Lung (tissue), 12 donors: ENCODE data around the gene VPS50. TPM values are rescaled to one million over a fixed set of nuclear protein-coding genes. Genes with fewer than 3 reads are reported as not detected.

Experiments used
- ATAC-seq: fragments of 200-7000 bp; cut with Tn5 transposase; one replicate; pipeline ENCODE4 v1.9.1; 2020; ENCODE audit warnings: moderate number of reproducible peaks; ENCODE audit not compliant: insufficient read depth, low FRiP score
- DNase-seq, 3 donors: peaks; one replicate each; pipeline ENCODE4 v3.0.0-alpha.2; 2013 to 2017
- H3K27ac ChIP-seq, 2 donors: one replicate each; pipeline ENCODE4 v1.5.1; 2013; ENCODE audit warnings: mild to moderate bottlenecking in 2 of 2, moderate library complexity in 2 of 2, control low read depth in 1 of 2, inconsistent platforms in 1 of 2, low read depth in 1 of 2, low read length in 1 of 2
- H3K27me3 ChIP-seq, 3 donors: one replicate each; pipeline ENCODE4 v1.5.1; 2013; ENCODE audit warnings: low read length in 2 of 3; ENCODE audit not compliant: control insufficient read depth in 3 of 3, insufficient read depth in 3 of 3
- H3K36me3 ChIP-seq, 4 donors: one replicate each; pipeline ENCODE4 v1.5.1; 2013; ENCODE audit warnings: low read length in 4 of 4, mild to moderate bottlenecking in 1 of 4, moderate library complexity in 1 of 4; ENCODE audit not compliant: control insufficient read depth in 4 of 4, insufficient read depth in 4 of 4
- H3K4me1 ChIP-seq, 5 donors: one replicate each; pipeline ENCODE4 v1.5.1; 2013; ENCODE audit warnings: low read length in 5 of 5, mild to moderate bottlenecking in 2 of 5, moderate library complexity in 1 of 5; ENCODE audit not compliant: control insufficient read depth in 5 of 5, insufficient read depth in 5 of 5
- H3K4me3 ChIP-seq: one replicate; pipeline ENCODE4 v1.5.1; 2013; ENCODE audit warnings: mild to moderate bottlenecking, control low read depth, moderate library complexity
- H3K9ac ChIP-seq, 2 donors: one replicate each; pipeline ENCODE4 v1.5.1; 2013; ENCODE audit warnings: low read length in 2 of 2, control low read depth in 1 of 2; ENCODE audit not compliant: insufficient read depth in 1 of 2
- H3K9me3 ChIP-seq, 4 donors: one replicate each; pipeline ENCODE4 v1.5.1; 2013; ENCODE audit warnings: low read length in 3 of 4, mild to moderate bottlenecking in 1 of 4, moderate library complexity in 1 of 4; ENCODE audit not compliant: control insufficient read depth in 4 of 4, insufficient read depth in 3 of 4
- CTCF ChIP-seq: IDR thresholded peaks from 2 replicates; pipeline ENCODE4 v1.5.1; 2012; ENCODE audit warnings: mild to moderate bottlenecking; ENCODE audit errors: control extremely low read depth, extremely low read depth
- WGBS, 2 donors: extraction: QIAGEN DNeasy Blood & Tissue Kit; methylation state at CpG; one replicate each; pipeline ENCODE4 v1.1.7; 2013; 5-methylcytosine and 5-hydroxymethylcytosine counted together
- polyA plus RNA-seq, 2 donors: library from polyadenylated mRNA; stranded (reverse); fragments of 200-250 nt; gene quantifications; one replicate each; pipeline ENCODE4 v1.2.1, GENCODE V29; 2013
- total RNA-seq, 2 donors: library from RNA; depleted of rRNA in 1 of 2; stranded (reverse); fragments of >200 nt in 1 of 2; gene quantifications; one replicate each; pipeline ENCODE4 v1.2.1, GENCODE V29; 2014 to 2021
- donor health status: control.
- donor health status: control.
- donor health status: Bipolar disorder and iron deficiency.
- donor health status: healthy.
- donor health status: DM: yes; HTN: yes; CAD: no.

VPS50 gene
- total and polyA plus RNA-seq, 4 donors: 6.6 to 52.5 (median 13.7) TPM

DNA sequence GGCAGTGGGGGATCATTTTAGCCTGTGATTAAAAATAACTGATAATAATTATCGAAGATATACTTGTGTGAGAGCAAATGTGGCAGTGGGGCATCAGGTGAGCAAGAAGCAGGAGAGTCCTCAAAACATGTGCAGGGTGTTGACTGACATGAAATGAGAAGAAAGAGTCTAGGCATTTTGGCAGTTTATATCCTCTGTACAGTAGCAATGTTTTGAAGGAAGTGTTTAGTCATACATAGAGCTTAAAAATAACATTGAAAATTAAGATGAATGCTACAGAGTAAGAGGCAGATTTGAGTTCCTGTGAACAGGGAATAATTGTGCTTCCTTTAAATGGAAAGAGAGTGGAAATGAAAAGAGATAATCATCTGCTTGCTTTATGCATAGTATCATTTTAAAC is 47.4 kb downstream of the VPS50 start:
- Histone ChIP-seq H3K4me3 (no peak overlapping the region), H3K36me3 (peaks cover 3 to 9% (median 4%) of the 10 kb centered on the region in 4 donors), H3K27ac (no peak overlapping the region), H3K9me3 (no peaks in the 10 kb centered on the region), H3K9ac (no peak overlapping the region), H3K27me3 (no peaks in the 10 kb centered on the region), H3K4me1 (no peaks in the 10 kb centered on the region)
- DNase-seq: no peak
- no peak for ATAC-seq
- no peak for TF ChIP-seq CTCF
- 89 to 95% methylated on average over 1 of the region's 1 CpG for WGBS, 2 donors

DNA sequence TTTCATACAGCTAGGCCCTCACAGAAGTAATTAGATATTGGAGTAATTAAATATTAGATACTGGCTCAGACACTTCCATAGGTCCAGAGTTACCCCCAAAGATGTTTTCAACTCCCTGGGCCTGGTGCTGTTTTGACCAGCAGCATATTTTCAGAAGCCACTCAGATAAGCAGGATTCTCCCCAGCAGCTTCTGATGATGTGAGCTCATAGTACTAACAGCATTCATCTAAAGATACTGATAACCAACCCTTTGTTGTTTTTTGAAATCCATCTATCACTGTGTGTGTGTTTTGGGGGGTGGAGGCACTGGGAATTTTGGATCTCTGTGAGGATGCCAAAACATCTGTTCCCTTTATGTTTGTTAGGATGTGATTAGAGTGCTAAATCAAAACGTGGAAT is 52.7 kb downstream of the VPS50 start:
- ATAC-seq: no peak

DNA sequence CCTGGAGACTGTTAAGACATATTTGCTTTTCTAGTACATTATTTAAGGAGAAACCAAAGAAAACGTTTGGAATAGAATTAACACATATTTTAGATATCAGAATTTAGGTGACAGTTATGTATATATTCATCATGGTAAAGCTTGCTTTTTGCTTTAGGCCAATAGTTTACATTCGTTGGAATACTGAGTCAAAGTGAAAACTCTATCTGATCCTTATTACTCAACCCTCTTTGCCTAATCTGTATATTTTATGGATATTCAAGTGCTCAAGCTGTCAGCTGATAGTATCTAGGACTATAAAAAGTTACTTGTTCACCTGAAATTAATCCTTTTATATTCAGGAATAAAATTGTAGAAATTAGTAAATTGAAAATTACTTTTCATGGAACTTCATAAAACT is 61.1 kb downstream of the VPS50 start:
- WGBS, 2 donors: 78 to 83% methylated on average over 2 of the region's 2 CpGs
- TF ChIP-seq CTCF: no peak
- peaks cover 0 to 4% (median 0%) of the 10 kb centered on the region in 5 donors for H3K4me1 ChIP-seq
- peaks cover 0 to 2% (median 0%) of the 10 kb centered on the region in 4 donors for H3K36me3 ChIP-seq
- ATAC-seq (no peak), DNase-seq (no peak)
- H3K9me3 ChIP-seq: no peaks in the 10 kb centered on the region
- H3K27ac ChIP-seq: no peak overlapping the region
- no peaks in the 10 kb centered on the region for H3K27me3 ChIP-seq
- no peak overlapping the region for H3K9ac ChIP-seq
- H3K4me3 ChIP-seq: no peak overlapping the region

More for the DNA sequence above, 52.7 kb downstream of the VPS50 start:
- H3K9ac ChIP-seq: no peak overlapping the region
- no peaks in the 10 kb centered on the region for H3K9me3 ChIP-seq
- H3K27me3 ChIP-seq: no peaks in the 10 kb centered on the region
- WGBS, 2 donors: 38 to 61% methylated on average over 1 of the region's 1 CpG
- peaks cover 0 to 2% (median 0%) of the 10 kb centered on the region in 5 donors for H3K4me1 ChIP-seq
- no peak overlapping the region for H3K4me3 ChIP-seq
- TF ChIP-seq CTCF: no peak
- H3K36me3 ChIP-seq: peaks cover 0 to 3% (median 0%) of the 10 kb centered on the region in 4 donors
- peak in 2 of 3 donors; percentile 33 to 39 for DNase-seq
- no peak overlapping the region for H3K27ac ChIP-seq

DNA sequence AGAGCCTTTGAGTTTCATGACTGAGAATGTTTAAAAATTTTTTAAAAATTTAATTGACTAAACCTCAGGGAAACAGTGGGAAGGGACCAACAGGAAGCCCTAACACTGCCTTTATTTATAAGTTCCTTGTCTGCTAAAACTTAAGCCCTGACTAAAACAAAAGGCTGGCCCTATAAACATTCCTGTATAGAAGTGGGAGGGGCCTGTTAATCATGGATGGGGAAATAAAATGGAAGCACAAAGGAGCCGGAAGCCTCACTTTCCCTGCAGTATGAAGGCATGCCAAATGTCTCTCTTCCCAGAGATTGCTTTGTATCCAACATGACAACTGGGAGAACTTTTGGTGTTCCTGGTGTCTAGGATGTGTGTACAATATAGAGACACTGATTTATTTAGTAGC is 66.0 kb downstream of the VPS50 start:
- ATAC-seq: no peak
- TF ChIP-seq CTCF: no peak
- WGBS, 2 donors: 91 to 96% methylated on average over 1 of the region's 1 CpG

More for the DNA sequence above, 66.0 kb downstream of the VPS50 start:
- Histone ChIP-seq H3K4me1 (peaks cover 0 to 3% (median 0%) of the 10 kb centered on the region in 5 donors), H3K4me3 (no peak overlapping the region), H3K9me3 (no peaks in the 10 kb centered on the region), H3K36me3 (peaks cover 0 to 5% (median 0%) of the 10 kb centered on the region in 4 donors), H3K27me3 (no peaks in the 10 kb centered on the region), H3K9ac (no peak overlapping the region), H3K27ac (no peak overlapping the region)
- no peak for DNase-seq
